Measurements from ENCODE around the gene PCAT6.

PCAT6 gene

DNA sequence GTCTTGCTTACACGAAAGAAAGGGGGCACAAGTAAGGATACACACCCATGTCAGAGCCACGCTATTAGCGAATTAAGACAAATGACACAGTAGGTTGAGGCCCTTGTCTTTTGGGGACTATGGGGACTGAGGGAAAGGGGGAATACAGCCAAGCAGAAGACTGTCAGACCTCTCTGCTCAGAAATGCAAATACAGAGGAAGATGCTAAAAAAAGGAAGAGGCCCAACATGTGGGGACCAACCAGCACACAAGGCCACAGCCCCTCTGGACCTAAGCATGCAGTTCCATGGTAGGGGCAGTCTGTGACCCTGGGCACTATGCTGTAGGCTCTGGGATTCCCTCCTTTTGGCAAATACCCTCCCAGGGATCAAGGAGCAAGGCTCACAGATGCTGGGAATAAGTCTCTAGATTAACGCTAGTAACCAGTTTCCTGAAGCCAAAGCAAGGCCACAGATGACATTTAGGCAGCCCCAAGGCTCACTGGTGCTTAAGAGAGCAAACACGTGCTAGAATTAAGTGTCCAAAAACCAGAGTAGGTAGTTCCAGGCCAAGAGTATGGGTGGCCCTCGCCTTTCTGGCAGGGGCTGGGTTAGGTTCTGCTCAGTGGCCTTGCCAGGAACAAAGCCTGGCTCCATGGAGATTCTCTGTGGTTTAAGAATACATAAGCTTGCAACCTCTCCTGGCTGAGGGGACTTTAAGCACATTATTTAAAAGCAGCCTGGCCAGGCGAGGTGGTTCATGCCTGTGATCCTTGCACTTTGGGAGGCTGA, 40.0 kb downstream of the PCAT6 start:
- no peak for DNase-seq (ENCODE audit: low spot score)

DNA sequence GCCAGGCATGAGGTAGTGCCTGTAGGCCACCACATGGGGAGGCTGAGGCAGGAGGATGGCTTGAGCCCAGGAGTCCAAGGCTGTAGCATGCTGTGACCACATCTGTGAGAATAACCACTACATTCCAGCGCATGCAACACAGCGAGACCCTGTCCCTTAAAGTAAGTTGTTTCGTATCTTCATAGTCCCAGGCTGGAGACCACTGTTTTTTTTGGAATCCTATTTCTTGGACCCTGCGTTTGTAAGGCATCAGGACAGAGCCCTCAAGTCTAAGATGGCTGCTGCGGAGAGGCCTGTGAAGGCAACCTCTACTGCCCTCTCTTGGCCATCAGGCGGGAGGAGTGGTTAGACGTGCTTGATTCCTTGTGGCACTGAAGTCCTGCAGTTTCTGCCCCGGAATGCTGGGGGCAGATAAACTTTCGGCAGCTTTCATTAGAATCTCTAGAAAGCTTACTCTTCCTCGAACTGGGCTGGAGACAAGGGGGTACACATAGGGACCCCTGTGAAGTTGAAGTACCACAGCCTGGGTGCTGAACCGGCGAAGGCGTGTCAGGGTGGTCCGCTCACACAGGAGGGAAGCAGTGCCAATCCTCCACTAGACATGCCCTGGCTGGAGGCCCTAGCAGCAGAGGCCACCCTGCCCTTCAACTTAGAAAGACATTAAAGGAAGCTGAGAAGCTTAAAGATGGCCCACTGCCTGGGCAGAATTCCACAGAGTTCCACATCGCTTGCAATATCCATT, 41.6 kb downstream of the PCAT6 start:
- DNase-seq (ENCODE audit: low spot score) = peak; percentile 83

DNA sequence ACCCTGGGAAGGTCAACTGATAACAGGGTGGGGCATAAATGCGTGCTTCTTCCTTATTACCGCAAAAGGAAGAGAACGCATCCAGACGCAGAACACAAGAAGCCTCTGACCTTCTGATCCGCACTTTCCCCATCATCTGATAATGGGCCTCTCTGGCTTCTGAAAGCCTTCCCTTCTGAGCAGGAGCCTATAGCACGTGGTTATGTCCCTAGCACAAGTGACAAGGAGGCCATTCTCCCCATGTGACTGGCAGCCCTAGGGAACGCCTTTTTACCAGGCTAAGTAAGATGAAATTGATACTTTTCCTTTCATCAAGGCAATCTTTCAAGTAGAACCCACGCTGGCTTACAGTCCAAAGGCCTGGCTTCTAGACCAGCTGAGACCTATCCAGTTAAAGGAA, 44.0 kb downstream of the PCAT6 start:
- no peak for DNase-seq (ENCODE audit: low spot score)

DNA sequence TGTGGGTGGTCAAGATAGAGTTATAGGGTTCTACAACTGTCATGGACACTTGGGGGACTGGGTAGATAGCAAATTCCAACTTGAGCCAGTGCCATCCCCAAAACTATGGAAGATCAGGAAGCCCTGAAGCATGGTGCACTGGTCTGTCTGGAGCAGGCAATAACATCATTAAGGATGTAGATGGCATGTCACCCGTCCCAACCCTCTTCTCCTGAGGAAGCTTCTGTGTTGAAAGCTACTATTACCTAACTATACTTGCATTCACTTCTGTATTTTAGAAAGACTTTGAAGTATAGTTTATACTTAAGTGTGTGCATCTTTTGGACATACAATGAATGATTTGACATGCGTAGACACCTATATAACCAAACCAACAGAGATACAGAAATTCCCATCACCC, 45.3 kb downstream of the PCAT6 start:
- no peak for DNase-seq (ENCODE audit: low spot score)

DNA sequence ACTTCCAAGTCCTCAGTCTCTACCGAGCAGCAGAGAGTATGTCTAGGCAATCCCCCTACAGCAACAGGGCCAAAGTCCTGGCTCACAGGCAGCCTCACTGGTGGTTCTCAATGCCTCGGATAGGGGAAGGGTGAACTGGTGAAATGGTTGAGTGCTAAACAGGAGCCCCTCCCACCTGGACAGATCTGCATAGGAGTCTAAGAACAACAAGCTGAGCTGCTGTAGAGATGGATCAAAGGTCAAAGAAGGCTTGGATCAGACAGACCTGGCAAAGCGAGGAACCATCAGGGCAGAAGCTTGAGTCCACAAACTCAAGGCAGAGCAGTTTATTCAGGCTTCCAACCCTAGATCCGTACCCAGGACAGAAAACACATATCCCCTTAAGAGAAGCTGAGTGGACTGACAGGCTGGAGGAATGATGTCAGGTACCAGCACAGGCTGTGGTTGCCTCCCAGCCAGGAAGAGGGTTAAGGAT, 46.4 kb downstream of the PCAT6 start:
- DNase-seq (ENCODE audit: low spot score) = no peak

DNA sequence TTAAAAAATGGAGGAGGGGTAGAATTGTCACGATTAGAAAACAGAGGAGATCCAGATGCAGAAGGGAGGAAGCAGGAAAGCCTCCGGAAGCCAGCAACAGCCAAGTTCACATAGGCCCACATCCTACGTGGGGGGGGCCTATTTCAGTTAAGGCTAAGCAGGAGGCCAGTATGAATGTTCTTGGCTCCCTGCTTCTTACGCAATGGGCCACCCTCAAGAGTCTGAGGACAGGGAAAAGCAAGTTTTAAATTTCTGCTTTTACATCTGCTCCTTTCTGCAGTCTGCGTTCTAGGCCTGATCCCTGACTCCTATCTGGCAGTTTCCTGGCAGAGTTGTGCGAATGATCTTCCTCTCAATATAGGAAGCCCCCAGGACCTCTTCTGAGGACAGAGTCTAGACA, 47.6 kb downstream of the PCAT6 start:
- DNase-seq (ENCODE audit: low spot score) = no peak

DNA sequence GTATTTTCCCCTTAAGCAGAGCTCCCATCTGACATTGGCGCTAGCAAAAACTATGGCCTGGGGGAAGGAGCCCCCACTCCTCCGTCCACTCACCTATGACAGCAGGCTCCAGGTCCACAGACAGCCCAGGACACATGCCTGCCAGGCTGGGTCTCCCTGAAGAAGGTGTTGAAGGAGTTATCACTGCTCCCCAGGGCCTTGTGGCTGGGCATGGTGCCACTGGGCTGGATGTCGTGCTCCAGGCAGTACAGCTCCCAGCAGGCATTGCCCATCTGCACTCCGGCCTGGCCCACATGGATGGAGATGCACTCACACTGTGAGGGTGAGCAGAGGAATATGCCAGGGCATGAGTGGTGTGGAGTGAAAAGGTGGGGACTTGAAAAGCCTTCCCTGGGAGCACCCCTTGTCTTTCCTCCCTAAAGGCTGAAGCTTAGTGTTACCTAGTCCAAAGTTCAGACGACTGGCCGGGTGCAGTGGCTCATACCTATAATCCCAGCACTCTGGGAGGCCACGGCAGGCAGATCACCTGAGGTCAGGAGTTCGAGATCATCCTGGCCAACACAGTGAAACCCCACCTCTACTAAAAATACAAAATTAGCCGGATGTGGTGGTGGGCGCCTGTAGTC, 48.1 kb downstream of the PCAT6 start:
- no peak for DNase-seq (ENCODE audit: low spot score)

DNA sequence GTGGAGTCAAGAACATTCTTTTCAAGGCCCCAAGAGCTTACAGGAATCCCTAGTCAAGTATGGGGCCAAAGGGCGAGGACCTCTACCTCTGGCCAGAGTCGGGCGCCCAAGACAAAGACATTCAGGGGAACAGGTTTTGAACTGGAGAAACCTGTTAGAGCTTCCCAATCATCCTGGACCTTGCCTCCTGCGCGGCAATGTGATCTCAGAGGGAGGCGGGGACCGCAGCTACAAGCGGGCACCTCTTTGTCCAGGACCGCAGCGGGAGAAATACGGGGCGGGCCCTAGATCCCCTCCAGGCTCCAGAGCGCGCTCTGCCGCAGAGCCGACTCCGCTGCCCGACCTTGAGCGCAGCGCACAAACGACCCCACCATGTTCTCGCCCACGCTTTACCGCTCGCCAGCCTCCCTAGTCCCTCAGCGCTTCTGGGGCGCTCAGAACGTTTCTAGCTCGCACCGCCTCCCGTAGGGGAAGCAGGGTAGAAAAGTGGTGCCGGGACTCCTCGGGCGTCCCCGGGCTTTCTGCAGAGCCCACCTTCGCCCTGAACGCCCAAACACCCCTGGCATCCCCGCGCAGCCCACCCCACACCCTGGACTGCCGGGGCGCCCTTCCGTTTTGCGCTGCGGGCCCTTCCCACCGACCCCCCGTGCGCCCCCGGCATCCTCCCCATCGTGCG, 50.1 kb downstream of the PCAT6 start:
- peak; percentile 85 for DNase-seq (ENCODE audit: low spot score)

Measured in iPS-NIHi11 (cell line).